HG02571 (cell line): ENCODE results near the gene UQCR11.
A peak's percentile ranks its signal among the peaks of the same experiment; 100 is the strongest.

Source experiments
- ATAC-seq: cut with Tn5 transposase; IDR thresholded peaks from one replicate; pipeline ENCODE4 v1.9.1; 2021; ENCODE audit warnings: mild to moderate bottlenecking, moderate library complexity; ENCODE audit not compliant: unreplicated experiment

UQCR11 gene

GRCh38 chr19:1592755-1593500, 12.3 kb downstream of the UQCR11 start, which contains the start of gene MBD3:
Gene MBD3 (minus strand): TSS chr19:1592865. CDS start chr19:1592631, 234 bp downstream.
- peak; percentile 62 for ATAC-seq

- peak; percentile 63 for ATAC-seq
Measured at GRCh38 chr19:1592024-1592754, 13.1 kb downstream of the UQCR11 start.

GRCh38 chr19:1591421-1592023, 13.7 kb downstream of the UQCR11 start:
- ATAC-seq: no peak

- ATAC-seq: no peak
Measured at GRCh38 chr19:1590641-1591397, 14.4 kb downstream of the UQCR11 start.

GRCh38 chr19:1587872-1588271, 17.4 kb downstream of the UQCR11 start:
- no peak for ATAC-seq

- ATAC-seq: no peak
Measured at GRCh38 chr19:1585243-1585580, 20.1 kb downstream of the UQCR11 start.

GRCh38 chr19:1584500-1585242, 20.6 kb downstream of the UQCR11 start:
- ATAC-seq: no peak

- no peak for ATAC-seq
Measured at GRCh38 chr19:1582201-1582600, 23.1 kb downstream of the UQCR11 start.

- no peak for ATAC-seq
Measured at GRCh38 chr19:1580957-1581356, 24.3 kb downstream of the UQCR11 start.

- ATAC-seq: no peak
Measured at GRCh38 chr19:1580382-1580781, 24.9 kb downstream of the UQCR11 start.

GRCh38 chr19:1579222-1579621, 26.0 kb downstream of the UQCR11 start:
- no peak for ATAC-seq

GRCh38 chr19:1577929-1578618, 27.2 kb downstream of the UQCR11 start:
- ATAC-seq: no peak

GRCh38 chr19:1577090-1577928, 28.0 kb downstream of the UQCR11 start:
- no peak for ATAC-seq

GRCh38 chr19:1576242-1577089, 28.8 kb downstream of the UQCR11 start:
- ATAC-seq: no peak

GRCh38 chr19:1575323-1576241, 29.7 kb downstream of the UQCR11 start:
- ATAC-seq: no peak

GRCh38 chr19:1574354-1575136, 30.7 kb downstream of the UQCR11 start:
- no peak for ATAC-seq
